ENCODE data around the gene COLGALT1. TPM values are rescaled to one million over a fixed set of nuclear protein-coding genes. Genes with fewer than 3 reads are reported as not detected.

The COLGALT1 gene
- total and polyA plus RNA-seq, 10 of the 15 experiments (the other 5 are each of a cell fraction or from before 2014, with no cell fraction given): 1.2 to 78.8 (median 29.8) TPM

- TF ChIP-seq MEF2B (IDR thresholded peaks at IDR 0.05; ENCODE audit: partially characterized antibody, poor library complexity, severe bottlenecking): no peak
- no peak for TF ChIP-seq GATAD2B (conservative IDR thresholded peaks at IDR 0.05; ENCODE audit: low read depth)
Measured at GRCh38 chr19:17532116-17532515, 23.3 kb upstream of the COLGALT1 start (continued).

- 76% methylated on average over 7 of the region's 7 CpGs for WGBS (ENCODE audit: insufficient coverage, insufficient replicate concordance, low lambda C conversion rate, missing lambda C conversion rate)
- intact Hi-C loops (cut with micrococcal nuclease; ENCODE audit: unreplicated experiment): no loop called here
- ATAC-seq (no peak), DNase-seq (ENCODE audit: low read depth, low spot score) (no peak), FAIRE-seq (no peak)
- Histone ChIP-seq H2AFZ (ENCODE audit: control insufficient read depth, low read depth, low read length) (no peak overlapping the region), H3K79me2 (ENCODE audit: control insufficient read depth, insufficient read depth, low read length) (no peaks in the 10 kb centered on the region), H3K4me3 (no peak overlapping the region), H3K9ac (ENCODE audit: control insufficient read depth, insufficient read depth, low read length) (no peak overlapping the region), H3K4me2 (ENCODE audit: control insufficient read depth, insufficient read depth) (no peak overlapping the region), H3K9me3 (replicated peaks; ENCODE audit: control insufficient read depth, insufficient read depth, low read length) (peaks cover 9% of the 10 kb centered on the region), H3K36me3 (ENCODE audit: control insufficient read depth in 2 of 2, insufficient read depth in 2 of 2, low read length in 1 of 2) (no peaks in the 10 kb centered on the region), H3K27ac (ENCODE audit: control insufficient read depth, insufficient read depth) (no peak overlapping the region), H3K4me1 (ENCODE audit: control insufficient read depth, insufficient read depth, low read length) (peaks cover 21% of the 10 kb centered on the region), H3K27me3 (replicated peaks in 1 of 2; ENCODE audit: control insufficient read depth in 2 of 2, insufficient read depth in 2 of 2, low read length in 1 of 2) (no peaks in the 10 kb centered on the region), H4K20me1 (ENCODE audit: control insufficient read depth, insufficient read depth) (no peaks in the 10 kb centered on the region)
- ChIA-PET POLR2A (interaction anchor here (0.6 kb wide), 1 partner anchor 317 kb away, joined by 3 read pairs; no protein-coding TSS in a partner anchor), CTCF (no interaction called here), RAD21 (ENCODE audit: unreplicated experiment) (no interaction called here), SMC1A (ENCODE audit: uncharacterized antibody, unreplicated experiment) (no interaction called here)
- TF ChIP-seq DPF2 (IDR thresholded peaks at IDR 0.05) (no peak), GABPA (IDR thresholded peaks at IDR 0.05; ENCODE audit: low read depth) (no peak), SREBF2 (IDR thresholded peaks at IDR 0.05; ENCODE audit: low read length) (no peak), CREB1 (IDR thresholded peaks at IDR 0.05; ENCODE audit: low read depth) (no peak), ATF2 (IDR thresholded peaks at IDR 0.05; ENCODE audit: low read length) (no peak), JUNB (IDR thresholded peaks at IDR 0.05) (no peak), SREBF1 (IDR thresholded peaks at IDR 0.05; ENCODE audit: low read length) (no peak), BCL3 (IDR thresholded peaks at IDR 0.05; ENCODE audit: borderline replicate concordance, insufficient read depth, low read depth, low read length, poor library complexity, severe bottlenecking) (no peak), SMC3 (IDR thresholded peaks at IDR 0.05; ENCODE audit: borderline replicate concordance, low read length) (no peak), IKZF1 (conservative IDR thresholded peaks at IDR 0.05) (no peak)
- in situ Hi-C loops (cut with MboI): no loop called here
- BruUV-seq (replicated peaks): no TSS peak
Measured at GRCh38 chr19:17532557-17532956, 22.9 kb upstream of the COLGALT1 start.

Measured in GM12878 (cell line).